Stimulated activated CD8-positive, alpha-beta memory T cell treated with anti-CD3 and anti-CD28 coated beads, Interleukin-7, amount 100 ng/mL, for 4 hours (primary cell): ENCODE data around the gene DEFB127.
"Not testable (repeated sequence)": the region's sequence is repeated elsewhere in the genome, so short reads cannot be mapped to it uniquely, and the experiment has no call there.

Experiments
- DNase-seq, 2 donors: peaks; one replicate each; pipeline ENCODE4 v3.0.0-alpha.2; 2020; ENCODE audit warnings: low read depth in 2 of 2

DEFB127 gene, protein sequence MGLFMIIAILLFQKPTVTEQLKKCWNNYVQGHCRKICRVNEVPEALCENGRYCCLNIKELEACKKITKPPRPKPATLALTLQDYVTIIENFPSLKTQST

GRCh38 chr20:157154-157553 is at the start of gene DEFB127:
TSS of gene DEFB127 (plus strand) at chr20:157454. CDS start at chr20:157545, 91 bp downstream.
- DNase-seq: no peak

- no peak for DNase-seq
Measured at GRCh38 chr20:112396-112795, 44.9 kb upstream of the DEFB127 start.

GRCh38 chr20:117518-117917 is 39.7 kb upstream of the DEFB127 start:
- no peak for DNase-seq

- not testable (repeated sequence) for DNase-seq
Measured at GRCh38 chr20:129786-130323, 27.4 kb upstream of the DEFB127 start.

DNA sequence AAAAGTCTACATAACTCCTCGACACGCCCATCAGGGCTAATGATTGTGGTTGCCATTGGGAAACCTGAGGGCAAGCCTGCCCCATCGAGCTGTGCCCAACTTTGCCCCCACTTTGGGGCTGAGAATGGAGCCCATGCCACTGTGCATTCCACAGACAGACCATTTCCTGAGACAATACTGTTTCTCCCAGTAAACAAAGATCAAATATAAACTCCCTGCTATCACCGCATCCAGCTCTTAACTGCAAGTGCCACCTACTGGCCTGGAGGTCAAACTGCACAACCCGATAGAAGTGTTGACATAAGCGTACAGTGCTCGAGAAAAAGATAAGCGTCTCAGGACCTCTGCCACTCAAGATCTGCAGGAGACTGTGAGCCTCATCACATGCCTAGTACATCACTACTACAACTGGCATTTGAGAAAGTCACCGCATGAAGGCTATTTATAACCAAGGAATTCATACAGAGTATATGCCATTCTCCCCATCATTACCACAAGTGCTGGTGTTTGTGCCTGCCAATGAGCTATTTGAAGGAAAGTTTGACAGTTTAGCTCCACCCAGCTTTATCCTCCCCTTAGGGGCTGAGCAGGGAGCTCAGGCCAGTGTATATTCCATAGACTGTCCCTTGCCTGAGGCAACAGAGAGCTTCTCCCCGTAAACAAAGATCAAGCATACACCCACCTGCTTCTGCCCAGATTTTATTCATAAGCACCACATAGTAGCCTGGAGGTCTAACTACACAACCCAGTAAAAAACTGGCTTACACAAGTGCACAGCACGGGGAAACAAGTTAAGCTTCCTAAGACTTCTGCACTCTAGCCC is 19.4 kb upstream of the DEFB127 start:
- no peak for DNase-seq

- no peak for DNase-seq
Measured at GRCh38 chr20:142290-142689, 15.0 kb upstream of the DEFB127 start, which contains the start of gene DEFB126. TSS of gene DEFB126 (plus strand) at chr20:142590. CDS start at chr20:142629, 39 bp downstream.

- DNase-seq: no peak
Measured at GRCh38 chr20:145877-146276, 11.4 kb upstream of the DEFB127 start.

GRCh38 chr20:152131-152530 is 5.1 kb upstream of the DEFB127 start:
- DNase-seq: no peak

GRCh38 chr20:164618-165017 is 7.4 kb downstream of the DEFB127 start:
- DNase-seq: no peak

DNA sequence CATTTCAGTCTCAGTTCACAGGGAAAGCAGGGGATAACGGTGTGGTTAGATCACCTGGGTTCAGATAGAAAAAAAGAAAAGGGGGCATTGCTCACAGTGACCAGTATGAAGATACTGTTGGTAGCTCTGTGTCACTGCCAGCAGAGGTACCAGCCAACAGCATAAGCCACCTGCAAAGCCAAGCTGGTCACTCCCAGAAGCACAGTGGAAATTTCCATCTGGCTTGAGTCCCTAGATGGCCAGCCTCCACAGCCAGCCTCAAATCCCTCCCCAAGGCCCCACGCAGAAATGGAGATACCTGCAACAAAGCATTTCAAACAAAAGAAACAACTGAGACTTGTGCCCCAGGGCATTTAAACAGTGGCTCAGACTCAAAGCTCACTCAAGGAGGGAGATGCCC is 11.6 kb downstream of the DEFB127 start:
- DNase-seq: no peak

DNA sequence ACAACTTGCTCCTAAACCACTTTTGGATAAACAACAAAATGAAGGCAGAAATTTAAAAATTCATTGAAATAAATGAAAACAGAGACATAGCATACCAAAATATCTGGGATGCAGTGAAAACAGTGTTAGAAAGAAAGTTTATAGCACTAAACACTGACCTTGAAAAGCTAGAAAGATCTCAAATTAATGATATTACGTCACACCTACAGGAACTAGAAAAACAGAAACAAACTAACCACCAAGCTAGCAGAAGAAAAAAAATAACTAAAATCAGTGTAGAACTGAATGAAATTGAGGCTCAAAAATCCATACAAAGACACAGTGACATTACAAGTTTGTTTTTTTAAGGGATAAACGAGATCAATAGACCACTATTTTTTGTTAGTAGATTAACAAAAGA is 27.0 kb downstream of the DEFB127 start:
- no peak for DNase-seq

DNA sequence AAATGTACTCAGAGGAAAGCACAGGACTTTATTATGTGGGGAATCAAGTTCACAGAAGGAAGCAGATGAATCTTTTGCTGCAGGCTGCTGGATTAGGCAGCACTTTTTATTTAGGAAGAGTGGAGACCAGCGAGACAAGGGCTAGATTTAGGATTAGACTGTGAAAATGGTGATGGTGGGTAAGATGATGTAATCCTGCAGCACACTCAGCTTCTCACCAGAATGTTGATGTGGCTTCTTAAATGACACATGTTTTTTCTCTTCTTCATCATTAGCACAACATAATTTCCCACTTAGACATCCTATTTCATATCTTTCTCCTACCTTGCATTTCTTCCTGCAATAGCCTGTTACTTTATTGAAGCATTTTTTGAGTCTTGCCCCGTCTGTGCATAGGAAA is 30.5 kb downstream of the DEFB127 start:
- DNase-seq: no peak

- DNase-seq: no peak
Measured at GRCh38 chr20:189611-190010, 32.4 kb downstream of the DEFB127 start, which contains the start of gene DEFB128. TSS of gene DEFB128 (minus strand) at chr20:189711. CDS start at chr20:189623, 88 bp downstream.

DNA sequence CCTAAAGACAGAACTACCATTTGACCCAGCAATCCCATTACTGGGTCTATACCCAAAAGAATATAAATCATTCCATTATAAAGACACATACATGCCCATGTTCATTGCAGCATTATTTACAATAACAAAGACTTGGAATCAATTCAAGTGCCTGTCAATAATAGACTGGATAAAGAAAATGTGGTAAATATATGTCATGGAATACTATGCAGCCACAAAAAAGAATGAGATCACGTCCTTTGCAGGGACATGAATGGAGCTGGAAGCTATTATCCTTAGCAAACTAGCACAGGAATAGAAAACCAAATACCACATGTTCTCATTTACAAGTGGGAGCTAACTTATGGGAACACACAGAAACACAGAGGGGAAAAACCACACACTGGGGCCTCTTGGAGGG is 41.0 kb downstream of the DEFB127 start:
- DNase-seq: no peak

DNA sequence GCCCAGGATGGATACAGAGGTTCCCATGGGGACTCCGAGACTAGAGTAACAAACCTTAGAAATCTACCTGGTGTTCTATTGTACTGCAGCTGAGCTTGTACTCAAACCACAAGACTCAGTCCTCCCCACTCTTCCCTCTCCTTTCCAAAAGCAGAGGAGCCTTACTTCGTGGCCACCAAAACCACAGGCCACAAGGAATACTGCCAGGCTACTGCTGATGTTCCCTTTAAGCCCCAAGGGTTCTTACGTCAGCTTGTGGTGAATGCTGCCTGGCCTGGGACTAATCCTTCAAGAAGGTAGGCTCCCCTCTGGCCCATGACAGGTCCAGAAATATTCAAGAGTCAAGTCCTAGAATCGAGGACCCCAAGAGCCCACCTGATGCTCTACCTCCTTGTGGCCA is 42.7 kb downstream of the DEFB127 start:
- no peak for DNase-seq

DNA sequence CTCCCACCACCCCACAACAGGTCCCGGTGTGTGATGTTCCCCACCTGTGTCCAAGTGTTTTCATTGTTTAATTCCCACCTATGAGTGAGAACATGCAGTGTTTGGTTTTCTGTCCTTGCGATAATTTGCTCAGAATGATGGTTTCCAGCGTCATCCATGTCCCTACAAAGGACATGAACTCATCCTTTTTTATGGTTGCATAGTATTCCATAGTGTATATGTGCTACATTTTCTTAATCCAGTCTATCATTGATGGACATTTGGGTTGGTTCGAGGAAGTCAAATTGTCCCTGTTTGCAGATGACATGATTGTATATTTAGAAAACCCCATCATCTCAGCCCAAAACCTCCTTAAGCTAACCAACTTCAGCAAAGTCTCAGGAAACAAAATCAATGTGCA is 46.4 kb downstream of the DEFB127 start:
- DNase-seq: not testable (repeated sequence)
